NCI-H2029 treated with DMSO at 0.1 percent for 48 hours (cell line): Measurements from ENCODE around the gene DBH.

Experiments
- DNase-seq: peaks from one replicate; lab custom pipeline; 2025; lab: John Stamatoyannopoulos, UW

DBH gene

DNA sequence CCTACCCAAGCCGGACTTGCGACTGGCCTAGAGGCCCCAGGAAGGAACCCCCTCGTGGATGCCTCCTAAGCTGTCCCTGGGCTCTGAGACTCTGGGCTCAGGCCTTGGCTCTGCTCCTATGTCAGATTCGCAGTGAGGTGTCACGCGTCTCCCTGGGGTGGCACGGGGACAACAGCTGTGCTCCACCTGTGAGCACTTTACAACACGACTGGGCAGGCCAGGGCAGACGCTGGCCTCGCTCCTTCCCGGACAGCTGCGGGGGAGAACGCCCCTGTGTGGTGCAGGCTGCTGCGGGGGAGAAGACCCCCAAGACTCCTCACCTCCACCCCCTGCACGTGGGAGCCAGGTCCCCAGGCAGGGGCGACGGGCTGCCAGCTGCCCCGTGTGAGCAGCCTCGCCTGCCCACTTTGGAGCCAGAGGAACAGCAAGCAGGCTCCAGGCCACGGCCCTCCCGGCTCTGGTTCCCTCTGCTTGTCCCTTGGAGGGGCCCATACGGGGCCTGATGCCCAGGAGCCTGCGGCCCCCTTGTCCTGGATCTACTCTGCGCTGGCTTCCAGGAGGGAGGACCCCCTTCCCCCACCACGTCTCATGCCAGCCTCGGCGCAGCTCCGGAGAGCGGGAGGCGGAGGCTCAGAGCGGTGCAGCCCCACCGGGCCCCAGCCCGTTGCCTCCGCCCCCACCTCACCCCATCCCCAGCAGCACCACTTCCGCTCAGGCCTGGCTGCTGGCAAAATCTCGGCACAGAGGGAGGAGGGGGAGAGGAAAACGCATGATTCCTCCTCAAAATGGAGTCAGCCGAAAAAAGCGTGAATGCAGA is 66.0 kb downstream of the DBH start:
- no peak for DNase-seq

DNA sequence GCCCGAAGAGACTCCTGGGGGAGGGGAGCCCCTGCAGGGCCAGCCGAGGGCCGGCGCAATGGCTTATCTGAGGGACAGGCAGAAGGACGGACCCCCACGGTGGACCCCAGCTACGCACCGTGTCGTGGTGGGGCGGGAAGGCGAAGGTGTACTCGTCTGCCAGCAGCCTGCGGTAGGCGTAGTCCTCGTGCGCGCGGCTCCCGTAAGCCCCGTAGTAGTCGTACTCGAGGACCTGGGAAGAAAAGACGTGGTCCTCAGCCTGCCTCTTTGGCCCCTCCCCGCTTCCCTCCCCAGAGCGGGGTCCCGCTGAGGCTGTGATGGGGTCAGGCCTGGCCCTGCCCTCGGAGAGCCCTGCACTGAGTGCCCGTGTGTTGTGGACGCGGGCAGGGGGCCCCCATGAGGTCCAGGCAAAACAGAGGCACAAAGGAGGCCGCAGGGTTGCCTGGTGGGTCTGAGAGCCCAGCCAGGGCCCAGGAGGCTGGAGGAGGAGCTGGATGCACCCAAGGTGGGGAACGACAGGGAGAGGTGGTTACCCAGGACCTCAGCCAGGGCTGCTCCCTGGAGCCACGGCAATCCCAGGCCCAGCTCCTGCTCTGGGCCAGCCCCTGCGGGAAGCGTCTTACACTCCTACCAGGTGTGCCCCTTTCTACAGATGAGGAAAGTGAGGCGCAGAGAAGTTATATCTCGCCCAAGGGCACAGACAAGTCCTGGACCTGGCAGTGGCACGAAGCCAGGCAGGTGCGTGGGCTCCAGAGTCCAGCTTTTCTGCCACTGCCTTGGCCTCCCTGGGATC is 66.8 kb downstream of the DBH start:
- DNase-seq, result no peak

DNA sequence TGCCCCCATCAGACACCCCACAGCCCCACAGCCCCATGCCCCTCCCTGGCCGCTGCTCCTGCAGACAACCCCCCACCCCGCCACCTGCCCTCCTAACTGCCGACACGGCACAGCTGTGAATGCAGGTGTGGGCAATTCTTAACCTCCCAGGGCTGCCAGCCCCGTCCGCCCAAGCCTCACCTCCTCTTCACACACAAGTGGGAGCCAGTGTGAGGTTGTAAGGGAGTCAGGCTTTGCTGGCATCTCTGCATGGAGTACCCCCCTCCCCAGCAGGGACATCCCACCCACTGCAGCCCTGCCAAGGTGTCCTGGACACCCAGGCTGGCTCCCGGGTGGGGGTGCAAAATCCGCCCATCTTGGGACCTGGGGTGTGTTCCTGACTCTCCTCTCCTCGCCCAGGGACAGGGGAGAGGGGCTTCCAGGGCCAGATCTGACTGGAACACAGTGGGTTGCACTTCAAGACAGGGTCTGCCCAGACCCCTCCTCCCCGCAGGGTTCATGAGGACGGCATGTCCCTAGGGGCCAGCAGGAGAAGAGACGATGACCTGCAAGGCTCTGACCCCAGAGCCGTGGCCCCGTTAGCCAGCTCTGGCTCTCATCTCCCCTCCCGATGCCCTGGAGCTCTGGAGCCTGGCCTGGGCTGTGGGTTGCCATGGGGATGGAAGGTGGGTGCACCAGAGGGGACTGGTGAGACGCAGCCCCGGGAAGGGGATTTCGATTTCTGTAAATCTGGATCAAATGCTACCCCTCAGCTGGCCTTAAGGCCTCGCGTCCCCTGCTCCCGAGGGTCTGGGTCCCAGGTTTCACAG is 67.6 kb downstream of the DBH start:
- no peak for DNase-seq

DNA sequence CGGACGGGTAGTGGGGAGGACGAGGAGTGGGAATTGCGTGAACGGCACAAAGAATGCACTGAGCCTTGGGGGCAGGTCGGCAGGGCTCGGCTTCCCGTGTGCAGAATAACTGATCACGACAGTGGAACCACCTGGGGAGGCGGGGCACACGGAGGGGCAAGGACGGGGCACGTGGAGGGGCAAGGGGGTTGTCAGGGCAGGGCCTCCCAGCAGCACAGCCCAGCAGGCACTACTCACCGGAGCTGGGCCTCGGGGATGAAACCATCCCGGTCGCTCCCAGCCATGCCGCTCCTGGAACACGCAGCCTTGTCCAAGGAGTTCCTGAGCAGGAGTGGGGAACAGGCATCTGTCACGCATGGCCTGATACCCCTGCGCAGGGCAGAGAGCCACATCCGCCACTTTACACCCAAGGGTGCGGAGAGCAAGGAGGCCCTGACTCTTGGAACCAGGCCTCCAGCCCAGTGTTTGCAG is 68.6 kb downstream of the DBH start:
- DNase-seq, result no peak

DNA sequence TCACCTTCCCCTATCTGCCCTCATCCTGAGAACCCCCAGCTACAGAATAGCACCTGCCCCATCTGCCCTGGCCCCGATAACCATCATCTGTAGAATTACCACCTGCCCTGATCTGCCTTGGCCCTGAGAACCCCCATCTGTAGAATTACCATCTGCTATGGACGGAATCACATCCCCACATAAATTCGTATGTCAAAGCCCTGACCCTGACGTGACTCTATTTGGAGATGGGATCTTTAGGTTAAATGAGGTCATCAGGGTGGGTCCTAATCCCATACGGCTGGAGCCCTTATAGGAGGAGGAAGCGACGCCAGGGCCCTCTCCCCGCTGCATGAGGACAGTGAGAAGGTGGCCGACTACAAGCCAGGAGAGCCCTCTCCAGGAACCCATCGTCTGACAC is 69.4 kb downstream of the DBH start:
- no peak for DNase-seq

DNA sequence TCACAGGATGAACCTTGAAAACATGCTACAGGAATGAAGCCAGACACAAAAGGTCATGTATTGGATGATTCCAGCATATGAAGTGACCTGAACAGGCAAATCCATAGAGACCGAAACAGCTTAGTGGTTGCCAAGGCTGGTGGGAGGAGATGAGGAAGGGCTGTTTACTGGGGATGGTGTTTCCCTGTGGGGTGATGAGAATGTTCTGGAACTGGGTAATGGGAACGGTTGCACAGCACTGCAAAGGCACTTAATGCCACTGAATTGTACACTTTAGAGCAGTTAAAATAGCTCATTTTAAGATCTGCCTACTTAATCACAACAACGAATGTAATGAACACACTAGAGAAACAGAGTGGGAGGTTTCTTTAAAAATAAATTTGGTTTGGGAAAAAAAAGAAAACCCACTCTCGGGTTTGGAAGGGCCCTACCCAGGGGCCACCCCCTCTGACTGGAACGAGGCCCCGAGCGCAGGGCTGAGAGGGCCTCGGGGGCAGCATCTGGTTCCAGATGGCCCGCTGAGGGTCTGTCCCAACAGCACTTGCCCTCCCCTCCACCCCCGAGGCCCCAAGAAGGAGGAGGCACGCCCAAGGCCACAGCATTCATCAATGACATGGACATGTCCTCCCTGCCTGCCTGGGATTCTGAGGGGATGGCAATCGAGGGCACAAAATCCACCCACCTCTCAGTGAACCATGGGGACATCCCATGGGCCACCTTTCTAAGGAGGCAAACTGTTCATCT is 70.3 kb downstream of the DBH start:
- DNase-seq, result no peak

DNA sequence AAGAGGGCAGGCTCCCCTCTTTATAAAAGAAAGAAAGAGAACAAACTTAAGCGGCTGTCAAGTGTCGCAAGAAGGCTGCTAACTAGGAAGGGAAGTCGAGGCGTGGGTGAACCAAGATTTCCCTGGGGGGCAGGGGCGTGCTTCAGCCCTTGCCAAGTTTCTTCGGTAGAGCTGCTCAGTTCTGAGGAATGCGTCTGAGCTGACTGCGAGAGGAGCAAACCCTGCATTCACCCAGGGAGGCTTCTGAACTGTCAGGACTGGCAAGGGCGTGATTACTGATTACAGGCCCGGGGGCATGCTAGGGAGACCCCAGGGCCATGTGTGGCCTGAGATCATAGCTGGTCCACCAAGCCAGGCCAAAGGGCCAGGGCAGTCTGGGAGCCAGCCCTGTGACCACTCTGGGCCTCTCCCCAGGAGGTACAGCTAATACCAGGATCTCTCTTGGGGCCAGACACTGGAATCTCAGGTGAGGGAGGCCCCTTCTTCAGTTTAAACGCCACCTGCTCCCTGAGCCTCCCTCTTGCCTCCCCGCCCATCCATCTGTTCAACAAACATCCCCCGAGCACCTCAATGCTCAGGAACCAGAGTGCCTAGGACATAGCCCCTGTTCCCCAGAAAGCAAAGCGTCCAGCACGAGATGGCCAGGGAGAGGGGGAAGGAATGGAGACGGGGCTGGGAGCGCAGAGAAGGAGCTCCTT is 71.1 kb downstream of the DBH start:
- DNase-seq, result no peak

DNA sequence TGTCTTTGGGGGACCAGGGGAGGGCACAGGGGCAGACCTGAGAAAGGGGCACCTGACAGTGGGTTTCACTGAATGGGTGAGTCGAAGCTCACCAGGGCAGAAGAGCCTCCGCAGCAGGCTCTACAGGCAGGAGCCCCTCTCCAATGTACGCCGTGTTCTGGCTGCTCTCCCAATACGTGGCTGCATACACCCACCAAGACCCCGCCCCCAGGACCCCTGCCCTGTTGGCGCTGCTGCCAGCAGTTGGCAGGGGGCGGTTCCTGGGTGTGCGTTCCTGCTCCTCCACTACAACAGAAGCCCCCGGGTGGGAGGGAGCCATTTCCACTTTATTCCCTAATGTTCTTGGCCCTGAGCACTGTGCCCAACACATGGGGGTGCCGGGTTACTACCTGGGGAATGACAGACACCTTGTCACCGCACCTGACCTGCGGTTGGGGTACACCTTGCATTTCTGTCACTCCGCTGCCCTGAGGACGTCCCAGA is 71.6 kb downstream of the DBH start:
- no peak for DNase-seq

DNA sequence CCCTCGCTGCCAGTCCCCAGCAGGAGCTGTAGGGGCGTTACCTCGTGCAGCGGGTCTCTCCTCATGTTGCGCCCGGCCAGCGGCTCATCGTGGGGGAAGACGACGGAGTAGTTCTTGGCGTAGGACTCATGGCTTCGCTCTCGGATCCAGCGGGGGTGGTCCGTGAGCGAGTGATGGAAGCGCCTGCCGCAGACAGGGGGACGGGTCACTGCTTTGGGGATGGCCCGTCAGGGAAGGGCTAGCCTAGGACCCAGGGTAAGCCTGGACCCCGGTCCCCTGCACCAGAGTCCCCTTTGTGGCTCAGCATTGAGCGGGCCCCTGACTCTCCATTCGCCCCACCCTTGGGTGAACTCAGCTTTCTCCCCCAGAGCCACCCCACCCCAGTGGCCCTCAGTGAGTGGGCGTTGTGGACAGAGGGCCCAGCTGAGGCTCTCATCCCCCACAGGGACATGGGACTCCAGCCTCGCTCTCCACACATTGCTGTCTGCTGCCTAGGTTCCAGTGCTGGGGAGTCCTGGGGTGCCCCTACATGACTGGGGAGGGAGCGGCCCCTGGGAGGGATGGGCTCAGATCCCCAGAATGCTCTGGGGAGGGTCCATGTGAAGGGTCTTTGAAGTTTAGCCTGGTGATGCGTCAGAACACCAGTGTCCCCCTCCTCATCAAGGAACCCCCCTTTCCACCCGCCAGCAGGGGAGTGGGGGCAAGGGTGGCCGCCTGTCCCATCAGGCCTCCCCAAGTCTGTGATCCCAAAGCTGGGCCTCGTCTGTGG is 72.3 kb downstream of the DBH start:
- DNase-seq, result no peak
